AG08395 (cell line): ENCODE measurements around the gene KCNG3.

ENCODE experiments used
- DNase-seq: peaks from one replicate; pipeline ENCODE4 v3.0.0; 2012; ENCODE audit warnings: mixed read lengths, low spot score

KCNG3 gene, protein sequence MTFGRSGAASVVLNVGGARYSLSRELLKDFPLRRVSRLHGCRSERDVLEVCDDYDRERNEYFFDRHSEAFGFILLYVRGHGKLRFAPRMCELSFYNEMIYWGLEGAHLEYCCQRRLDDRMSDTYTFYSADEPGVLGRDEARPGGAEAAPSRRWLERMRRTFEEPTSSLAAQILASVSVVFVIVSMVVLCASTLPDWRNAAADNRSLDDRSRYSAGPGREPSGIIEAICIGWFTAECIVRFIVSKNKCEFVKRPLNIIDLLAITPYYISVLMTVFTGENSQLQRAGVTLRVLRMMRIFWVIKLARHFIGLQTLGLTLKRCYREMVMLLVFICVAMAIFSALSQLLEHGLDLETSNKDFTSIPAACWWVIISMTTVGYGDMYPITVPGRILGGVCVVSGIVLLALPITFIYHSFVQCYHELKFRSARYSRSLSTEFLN

DNA sequence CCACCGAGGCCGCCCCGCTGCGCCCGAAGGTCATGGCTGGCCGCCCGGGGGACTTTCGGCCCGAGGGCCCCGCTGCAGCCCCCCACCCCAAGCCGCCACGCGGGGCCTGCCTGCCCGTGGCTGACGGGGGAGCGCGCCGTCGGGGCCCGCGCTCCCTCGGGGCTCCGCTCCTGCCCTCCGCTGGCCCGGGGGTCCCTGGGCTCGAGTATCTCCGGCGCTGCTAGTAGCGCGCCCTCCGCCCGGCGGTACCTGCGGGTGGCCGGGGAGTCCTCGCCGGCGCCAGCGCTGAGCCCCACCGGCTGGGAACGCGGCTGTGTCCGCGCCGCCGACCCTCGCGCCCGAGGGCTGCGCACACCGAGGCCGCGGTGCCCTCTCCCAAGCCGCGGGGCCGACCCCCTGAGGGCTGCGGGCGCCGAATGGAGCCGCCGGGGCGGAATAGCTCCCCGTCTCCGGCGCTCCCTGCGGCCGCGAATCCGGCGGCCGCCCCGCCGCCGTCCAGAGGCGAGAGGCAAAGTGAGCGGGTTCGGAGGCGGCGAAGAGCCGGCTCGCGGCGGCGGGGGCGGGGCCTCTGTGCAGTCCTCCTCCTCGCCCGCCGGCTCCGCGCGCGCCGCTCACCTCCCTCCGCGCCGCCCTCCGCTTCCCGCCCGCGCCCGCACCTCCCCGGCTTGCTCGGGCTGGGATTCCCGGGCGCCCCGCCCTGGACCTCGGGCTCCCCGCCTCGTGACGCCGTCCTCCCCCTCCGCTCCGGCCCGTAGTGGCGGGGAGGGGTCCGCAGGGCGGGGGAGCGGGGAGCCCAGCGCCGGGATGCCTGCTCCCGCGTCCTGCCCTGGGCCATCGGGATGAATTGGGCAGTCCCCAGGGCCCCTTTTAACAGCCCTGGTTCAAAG, at the start of gene KCNG3:
TSS of gene KCNG3 (minus strand) at position 515 of the 887 bp plus-strand sequence. CDS start at position 34, 481 bp downstream.
- peak; percentile 50 for DNase-seq

DNA sequence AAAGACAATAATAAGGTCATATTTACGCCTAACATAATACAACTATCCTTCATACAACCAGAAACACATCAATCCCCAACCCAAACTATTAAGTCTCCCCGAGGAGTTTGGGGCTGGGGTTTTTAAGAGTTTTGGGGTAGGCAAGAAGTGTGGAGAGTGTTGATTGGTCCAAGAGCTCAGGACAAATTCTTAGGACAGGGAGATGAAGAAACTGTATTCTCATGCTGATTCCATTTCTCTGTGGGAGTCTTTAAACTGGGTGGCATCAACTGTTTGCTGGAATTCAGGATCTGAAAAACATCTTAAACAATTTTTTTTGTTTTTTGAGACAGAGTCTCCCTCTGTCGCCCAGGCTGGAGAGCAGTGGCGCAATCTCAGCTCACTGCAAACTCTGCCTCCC, 49.1 kb upstream of the KCNG3 start:
- no peak for DNase-seq

DNA sequence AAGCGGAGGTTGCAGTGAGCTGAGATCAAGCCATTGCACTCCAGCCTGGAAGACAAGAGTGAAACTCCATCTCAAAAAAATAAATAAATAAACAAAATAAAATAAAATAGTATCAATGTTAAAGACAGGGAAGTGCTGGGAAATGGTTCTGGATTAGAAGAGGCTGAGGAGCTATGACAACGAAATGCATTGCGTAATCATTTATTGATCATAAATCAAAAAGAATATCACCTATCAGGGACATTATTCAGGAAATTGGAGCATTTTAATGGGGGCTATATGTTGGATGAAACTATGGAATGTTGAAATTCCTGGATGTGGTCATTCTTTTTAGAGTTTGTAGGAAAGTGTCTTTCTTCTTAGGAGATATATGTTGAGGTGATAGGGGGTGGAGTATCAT, 43.7 kb upstream of the KCNG3 start:
- DNase-seq: no peak

DNA sequence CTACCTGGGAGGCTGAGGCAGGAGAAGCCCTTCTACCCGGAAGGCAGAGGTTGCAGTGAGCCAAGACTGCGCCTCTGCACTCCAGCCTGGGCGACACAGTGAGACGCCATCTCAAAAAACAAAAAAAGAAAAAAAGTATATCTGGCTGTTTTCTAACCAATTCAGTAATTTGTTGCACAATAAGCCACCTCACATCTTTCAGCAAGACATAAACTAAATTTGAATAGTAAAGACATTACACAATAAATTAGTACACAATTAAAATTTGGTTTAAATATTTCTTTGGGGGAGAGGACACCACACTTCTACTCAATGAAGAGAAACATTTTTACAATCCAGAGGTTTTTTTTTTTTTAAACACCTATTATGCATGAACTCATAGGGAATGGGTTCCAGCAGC, 38.6 kb upstream of the KCNG3 start:
- DNase-seq: no peak

DNA sequence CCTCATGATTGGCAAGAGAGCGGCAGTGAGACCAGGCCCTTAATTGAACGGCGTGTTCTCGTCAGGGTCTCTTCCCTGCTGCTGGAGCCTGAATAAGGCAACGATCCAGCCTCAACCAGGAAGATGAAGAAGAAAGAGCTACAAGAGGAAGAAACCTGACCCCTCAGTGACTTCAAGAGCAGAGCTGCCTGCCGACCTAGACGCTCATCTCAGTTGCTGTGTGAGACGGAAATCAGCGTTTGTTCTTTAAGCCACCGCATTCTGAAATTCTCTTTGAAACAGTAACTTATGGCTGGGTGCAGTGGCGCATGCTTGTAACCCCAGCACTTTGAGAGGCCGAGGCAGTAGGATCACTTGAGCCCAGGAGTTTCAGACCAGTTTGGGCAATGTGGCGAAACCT, 29.6 kb upstream of the KCNG3 start:
- no peak for DNase-seq

DNA sequence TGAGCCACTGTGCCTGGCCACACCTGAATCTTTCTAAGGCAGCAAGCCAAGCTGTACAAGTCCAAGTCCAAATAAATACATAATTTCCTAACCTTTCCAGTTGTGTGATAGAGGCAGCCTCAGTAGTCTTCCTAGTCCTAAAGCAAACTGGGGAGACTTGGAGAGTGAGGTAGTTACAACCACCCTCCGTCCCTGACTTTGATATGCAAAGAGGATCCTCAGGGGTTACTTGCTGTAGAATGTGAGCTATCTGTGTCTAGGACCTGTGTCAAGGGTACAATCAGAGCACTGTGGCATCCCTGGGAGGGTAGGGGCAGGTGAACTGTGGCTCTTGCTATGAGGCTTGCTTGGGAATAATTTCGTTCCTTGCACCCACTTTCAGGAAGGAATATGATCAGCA, 28.3 kb upstream of the KCNG3 start:
- no peak for DNase-seq

DNA sequence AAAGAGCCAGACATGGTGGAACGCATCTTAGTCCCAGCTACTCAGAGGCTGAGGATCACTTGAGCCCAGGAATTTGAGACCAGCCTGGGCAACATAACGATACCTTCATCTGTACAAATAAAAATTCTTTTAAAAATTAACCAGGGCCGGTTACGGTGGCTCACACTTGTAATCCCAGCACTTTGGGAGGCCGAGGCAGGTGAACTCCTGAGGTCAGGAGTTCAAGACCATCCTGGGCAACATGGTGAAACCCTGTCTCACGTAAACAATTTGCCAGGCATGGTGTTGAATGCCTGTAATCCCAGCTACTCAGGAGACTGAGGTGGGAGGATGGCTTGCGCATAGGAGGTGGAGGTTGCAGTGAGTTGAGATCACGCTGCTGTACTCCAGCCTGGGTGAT, 25.8 kb upstream of the KCNG3 start:
- no peak for DNase-seq

DNA sequence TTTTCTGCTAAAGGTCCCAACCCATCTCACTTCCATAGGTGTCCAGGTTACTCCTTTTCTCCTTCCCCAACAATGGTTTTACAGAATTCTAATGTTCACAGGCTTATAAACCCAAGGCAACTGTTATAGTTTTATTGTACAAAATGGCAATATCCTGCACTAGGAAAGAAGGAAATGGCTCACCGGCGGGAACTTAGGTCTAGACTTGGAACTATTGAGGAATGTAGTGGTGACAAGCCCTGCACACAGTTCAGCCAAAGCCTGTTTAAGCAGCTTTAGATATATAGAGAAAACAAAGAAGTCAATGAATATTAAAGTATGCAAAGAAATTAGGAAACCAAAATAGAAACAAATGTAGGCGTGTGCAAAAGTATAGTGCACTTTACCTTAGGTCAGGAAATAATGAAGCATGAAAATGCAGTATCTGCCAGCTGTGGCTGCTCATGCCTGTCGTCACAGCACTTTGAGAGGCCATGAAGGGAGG, 22.7 kb upstream of the KCNG3 start:
- DNase-seq: no peak

DNA sequence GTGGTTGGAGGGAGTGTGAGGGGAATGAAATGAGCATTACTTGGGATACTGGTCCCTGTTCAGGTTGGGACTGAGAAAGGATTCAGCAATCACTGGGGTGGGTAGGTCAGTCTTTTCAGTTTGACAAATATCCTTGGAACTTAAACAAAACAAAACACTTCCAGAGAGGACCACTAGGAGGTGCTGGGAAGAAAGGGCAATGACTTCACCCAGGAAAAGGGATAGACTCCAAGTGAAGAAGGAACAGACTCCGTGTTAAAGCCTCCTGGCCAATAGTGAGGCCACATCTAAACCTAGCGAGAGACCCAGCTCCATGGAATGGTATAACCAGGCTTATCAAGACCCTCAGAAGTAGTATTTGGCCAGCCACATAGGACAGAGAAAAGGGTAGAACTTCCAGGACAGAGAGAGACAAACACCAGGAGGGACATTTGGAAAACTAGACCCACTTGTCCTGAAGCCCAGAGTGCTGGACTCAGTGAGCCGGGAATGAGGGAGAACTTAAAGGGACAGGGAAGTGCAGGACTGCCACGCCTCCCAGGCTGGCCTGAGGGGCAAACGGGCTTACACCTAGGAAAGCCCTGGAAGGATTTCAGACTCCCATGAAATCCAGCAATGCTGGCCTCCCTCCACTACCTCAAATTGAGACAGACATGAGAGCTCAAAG, 19.6 kb upstream of the KCNG3 start:
- DNase-seq: peak; percentile 74

DNA sequence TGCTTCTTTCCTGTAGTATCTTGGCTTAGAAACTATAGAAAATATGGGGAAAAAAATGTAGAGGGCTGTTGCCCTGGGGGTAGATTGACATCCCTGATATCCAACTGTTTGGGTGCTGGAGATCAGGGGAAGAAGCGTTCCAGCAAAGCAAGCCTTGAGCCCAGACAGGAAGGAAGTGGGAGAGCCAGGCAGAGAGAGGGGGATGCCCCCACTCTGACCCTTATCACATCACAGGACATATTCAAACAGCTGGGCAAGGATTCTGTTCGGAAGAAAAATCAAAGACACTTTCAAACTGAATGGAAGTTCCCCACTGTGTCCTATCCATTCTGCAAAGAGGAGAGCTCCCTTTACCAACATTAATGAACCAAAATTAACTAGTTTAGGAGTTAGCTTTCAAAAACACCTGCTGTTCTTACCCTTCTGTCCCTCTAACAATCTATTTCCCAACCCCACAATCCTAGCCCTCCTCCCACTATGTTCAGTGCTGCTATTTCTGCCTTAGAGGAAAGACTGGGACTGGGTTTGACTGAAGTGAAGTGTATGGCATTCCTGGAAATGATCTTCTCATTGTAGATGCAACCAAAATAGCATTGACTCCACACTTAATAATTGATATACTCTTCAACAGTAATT, 16.9 kb upstream of the KCNG3 start:
- no peak for DNase-seq

DNA sequence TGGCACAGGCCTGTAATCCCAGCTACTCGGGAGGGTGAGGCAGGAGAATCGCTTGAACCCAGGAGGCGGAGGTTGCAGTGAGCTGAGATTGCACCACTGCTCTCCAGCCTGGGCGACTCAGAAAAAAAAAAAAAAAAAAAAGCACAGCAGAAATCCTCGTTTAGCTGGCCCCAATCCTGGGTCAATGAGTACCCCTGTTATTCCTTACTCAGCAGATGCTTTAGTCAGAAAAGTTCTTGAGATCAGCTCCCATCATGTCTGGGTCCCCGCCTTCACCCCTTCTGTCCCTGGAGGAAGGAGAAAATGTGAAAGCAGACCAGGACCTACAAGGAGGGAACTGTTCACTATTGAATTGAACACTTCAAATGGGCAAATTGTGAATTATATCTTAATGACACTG, 16.4 kb upstream of the KCNG3 start:
- DNase-seq: no peak

DNA sequence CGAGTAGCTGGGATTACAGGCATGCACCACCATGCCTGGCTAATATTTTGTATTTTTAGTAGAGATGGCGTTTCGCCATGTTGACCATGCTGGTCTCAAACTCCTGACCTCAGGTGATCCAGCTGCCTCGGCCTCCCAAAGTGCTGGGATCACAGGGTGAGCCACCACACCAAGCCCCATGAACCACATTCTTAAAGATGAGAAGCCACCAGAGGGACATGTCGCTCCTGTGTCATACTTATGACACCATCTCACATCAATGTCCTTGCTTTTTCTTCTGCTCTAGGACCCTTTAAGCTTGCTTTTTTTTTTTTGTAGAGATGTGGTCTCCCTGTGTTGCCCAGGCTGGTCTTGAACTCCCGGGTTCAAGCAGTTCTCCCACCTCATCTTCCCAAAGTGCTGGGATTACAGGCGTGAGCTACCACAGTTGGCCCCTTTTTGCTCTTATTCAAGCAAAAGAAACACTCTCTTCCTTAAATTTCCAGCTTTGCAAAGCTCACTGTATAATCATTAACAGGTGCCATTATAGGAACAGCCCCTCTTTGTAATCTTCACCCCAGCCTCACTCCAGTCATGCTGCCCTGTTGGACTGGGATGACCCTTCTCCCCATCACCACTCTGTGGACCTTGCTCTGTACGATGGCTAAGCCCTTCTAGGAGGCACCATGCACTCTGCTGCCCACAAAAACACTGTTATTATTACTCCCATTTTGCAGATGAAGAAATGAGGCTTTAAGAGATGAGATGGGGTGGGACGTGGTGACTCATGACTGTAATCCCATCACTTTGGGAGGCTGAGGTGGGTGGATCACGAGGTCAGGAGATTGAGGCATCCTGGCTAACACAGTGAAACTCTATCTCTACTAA, 10.8 kb upstream of the KCNG3 start:
- no peak for DNase-seq

DNA sequence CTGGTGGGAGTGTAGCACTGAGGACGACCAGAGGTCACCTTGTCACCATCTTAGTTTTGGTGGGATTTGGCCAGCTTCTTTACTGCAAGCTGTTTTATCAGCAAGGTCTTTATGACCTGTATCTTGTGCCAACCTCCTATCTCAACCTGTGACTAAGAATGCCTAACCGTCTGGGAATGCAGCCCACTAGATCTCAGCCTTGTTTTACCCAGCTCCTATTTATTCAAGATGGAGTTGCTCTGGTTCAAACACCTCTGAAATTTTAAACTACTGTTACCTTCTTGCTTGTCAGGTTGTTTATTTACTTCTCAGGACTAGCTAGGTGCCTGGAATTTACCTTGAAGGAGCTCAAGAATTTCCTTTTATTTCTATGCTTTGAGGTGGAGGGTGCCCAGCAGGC, 9.5 kb upstream of the KCNG3 start:
- DNase-seq: no peak

DNA sequence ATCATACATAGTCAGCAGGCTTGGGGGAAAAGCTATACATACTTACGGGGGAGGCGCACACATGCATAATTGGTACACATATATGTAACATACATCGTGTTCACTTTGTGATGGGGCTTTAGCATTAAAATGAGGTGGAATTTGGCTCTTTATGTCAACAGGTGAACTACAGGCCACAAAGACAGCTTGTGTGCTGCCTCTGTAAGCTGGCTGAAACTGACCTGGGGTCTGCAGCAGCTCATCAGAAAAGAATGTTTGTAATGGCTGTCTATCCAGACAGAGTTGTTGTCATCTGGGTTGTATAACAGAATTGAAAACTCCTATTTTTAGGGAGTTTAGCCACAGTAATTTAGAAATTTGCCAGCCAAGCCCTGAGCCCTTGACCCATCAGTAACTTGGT, 4.7 kb upstream of the KCNG3 start:
- DNase-seq: no peak

DNA sequence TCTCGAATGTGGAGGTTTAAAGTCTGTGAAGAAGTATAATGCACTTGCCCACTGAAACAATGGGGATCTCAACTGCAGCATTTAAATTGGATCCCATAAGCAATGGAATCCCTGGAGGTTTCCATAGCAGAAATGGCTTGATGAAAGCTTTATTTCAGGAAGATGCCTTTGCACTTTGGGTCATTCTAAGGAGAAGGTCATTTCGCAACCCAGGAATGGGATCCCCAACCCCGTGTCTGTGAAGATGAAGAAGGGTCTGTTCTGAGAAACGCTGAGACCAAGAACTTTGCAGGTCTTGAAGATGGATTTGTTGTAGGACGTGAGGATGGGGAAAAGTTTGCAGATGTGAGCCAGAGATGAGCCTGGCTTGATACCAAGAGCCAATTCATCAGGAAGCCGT, 1.8 kb upstream of the KCNG3 start:
- DNase-seq: no peak

DNA sequence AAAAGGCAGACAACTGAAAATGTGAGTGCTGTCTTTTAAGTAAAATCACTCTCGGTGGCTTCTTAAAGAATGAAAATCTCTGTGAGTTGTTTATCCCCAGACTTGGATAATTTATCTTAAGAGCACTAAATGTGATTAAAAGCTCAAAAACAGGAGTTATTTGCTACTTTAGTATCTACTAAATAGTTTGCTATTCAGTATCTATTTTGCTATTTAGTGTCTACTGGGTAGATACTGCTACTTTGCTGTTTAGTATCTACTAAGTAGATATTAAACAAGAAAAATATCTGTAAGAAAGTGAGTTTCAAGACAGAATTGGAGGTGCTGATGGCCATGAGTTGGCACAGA, 1.4 kb upstream of the KCNG3 start:
- no peak for DNase-seq

DNA sequence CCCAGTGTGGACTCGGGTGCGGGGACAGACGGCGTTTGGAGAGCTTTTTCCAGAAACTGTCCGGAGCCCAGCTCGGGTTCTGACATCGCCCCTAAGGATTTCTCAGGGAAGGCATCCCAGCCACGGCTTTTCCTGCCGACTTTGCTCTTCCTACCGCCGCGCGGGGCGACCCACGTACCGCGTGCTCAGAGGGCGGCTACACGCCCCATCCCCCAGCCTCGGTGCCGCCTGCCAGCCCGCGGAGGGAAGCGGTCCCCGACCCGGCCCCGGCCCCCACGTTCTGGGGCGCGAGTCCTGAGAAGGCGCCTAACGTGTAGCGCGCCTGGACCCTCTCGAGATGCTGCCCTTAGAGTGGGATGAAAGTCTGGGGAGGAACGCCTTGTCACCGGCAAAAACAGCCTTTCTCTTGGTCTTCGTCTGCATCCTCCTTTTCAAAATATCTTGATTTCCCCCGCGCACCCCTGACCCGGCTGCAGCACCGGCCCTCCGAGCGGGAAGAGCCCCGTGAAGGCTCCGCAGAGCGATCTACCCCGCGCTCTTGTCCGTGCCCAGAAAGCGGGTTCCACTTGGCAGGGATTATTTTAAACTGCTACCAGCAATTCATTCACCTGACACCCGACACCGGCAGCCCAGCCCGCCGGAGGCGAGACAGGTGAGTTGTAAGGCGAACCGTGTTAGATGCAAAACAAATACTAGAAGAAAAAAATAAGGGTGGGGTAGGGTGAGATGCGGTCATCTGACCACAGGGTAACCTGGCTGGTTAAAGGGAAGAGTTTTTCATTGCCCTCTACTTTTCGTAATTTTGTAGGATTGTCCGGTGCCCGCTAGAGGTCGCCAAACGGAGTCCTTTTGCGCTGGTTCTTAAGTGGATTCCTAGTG, 812 bp upstream of the KCNG3 start:
- peak; percentile 71 for DNase-seq

DNA sequence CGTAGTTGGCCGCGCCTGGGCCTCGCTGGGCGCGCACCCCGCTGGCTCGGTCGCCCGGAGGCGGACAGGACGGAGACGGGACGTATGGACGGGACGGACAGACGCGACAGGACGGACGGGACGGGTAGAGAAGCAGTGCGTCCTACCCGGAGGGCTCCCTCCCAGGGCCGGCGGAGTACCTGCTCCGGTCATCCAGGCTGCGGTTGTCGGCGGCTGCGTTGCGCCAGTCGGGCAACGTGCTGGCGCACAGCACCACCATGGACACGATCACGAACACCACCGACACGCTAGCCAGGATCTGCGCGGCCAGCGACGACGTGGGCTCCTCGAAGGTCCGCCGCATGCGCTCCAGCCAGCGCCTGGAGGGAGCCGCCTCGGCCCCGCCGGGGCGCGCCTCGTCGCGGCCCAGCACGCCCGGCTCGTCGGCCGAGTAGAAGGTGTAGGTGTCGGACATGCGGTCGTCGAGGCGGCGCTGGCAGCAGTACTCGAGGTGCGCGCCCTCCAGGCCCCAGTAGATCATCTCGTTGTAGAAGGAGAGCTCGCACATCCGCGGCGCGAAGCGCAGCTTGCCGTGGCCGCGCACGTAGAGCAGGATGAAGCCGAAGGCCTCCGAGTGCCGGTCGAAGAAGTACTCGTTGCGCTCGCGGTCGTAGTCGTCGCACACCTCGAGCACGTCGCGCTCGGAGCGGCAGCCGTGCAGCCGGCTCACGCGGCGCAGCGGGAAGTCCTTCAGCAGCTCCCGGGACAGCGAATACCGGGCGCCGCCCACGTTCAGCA, 903 bp downstream of the KCNG3 start:
- DNase-seq: no peak

DNA sequence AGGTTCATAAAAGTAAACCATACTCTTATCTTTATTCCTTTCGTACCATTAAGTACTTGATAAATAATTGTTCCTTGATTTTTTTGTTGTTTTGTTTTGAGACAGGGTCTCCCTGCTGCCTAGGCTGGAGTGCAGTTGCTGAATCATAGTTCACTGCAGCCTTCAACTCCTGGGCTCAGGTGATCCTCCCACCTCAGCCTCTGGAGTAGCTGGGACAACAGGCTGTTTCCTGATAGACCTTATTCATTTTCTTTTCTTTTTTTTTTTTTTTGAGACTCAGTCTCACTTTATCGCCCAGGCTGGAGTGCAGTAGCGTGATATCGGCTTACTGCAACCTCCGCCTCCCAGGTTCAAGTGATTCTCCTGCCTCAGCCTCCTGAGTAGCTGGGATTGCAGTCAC, 5.5 kb downstream of the KCNG3 start:
- no peak for DNase-seq
